K562 (cell line): ENCODE results near the gene C1RL. TPM values are rescaled to one million over a fixed set of nuclear protein-coding genes. Genes with fewer than 3 reads are reported as not detected.
A peak's percentile ranks its signal among the peaks of the same experiment; 100 is the strongest.

Source experiments
- ATAC-seq: fragments of 200-7000 bp; cut with Tn5 transposase; 3 replicates; pipeline ENCODE4 v1.9.1; 2020; ENCODE audit warnings: moderate library complexity
- BruUV-seq: library from RNA; stranded (reverse); fragments of 400-500 nt; replicated peaks from 2 replicates; lab custom pipeline; 2021; lab: Mats Ljungman, UMichigan
- CTCF ChIA-PET: fragments of 300-600 bp; formaldehyde crosslinking; extraction: SDS; loops from one replicate; lab custom pipeline; 2021; ENCODE audit warnings: low intra/inter-chr PET ratio; lab: Yijun Ruan, JAX
- POLR2A ChIA-PET: fragments of 300-600, 350-650 bp; sonication (Branson Sonifier 250); formaldehyde crosslinking; extraction: SDS; loops from one replicate; lab custom pipeline; 2021; ENCODE audit warnings: antibody characterized with exemption, inconsistent platforms; lab: Yijun Ruan, JAX
- DNase-seq, 4 experiments: peaks; one replicate each; pipeline versions ENCODE4 v3.0.0 to v3.0.0-alpha.2; 2011 to 2018; ENCODE audit warnings: low spot score in 3 of 4, mixed read lengths in 3 of 4; ENCODE audit errors: extremely low read depth in 1 of 4
- FAIRE-seq: peaks from 2 replicates; lab custom pipeline; 2011; peaks lifted over from hg19 to GRCh38; lab: Jason Lieb, UNC
- H2AFZ ChIP-seq: 2 replicates; pipeline ENCODE4 v1.6.0; 2011; ENCODE audit warnings: low read depth, low read length, control low read depth, inconsistent platforms
- H3K27ac ChIP-seq: fragments of 200-600 bp; 3 replicates; pipeline ENCODE4 v1.8.0; 2011; ENCODE audit warnings: low read depth, mild to moderate bottlenecking, control low read depth, inconsistent platforms, low read length, moderate library complexity, mixed read lengths; ENCODE audit errors: extremely low read depth
- H3K27me3 ChIP-seq, 2 experiments: fragments of 300-600 bp in 1 of 2; 2 replicates in 1 of 2; 3 replicates in 1 of 2; pipeline versions ENCODE4 v1.6.0 to v1.8.0; 2011; ENCODE audit warnings: inconsistent platforms in 2 of 2, low read length in 2 of 2, mild to moderate bottlenecking in 1 of 2, mixed read lengths in 1 of 2, moderate library complexity in 1 of 2; ENCODE audit not compliant: control insufficient read depth in 2 of 2, insufficient read depth in 2 of 2
- H3K36me3 ChIP-seq: fragments of 300-600 bp; 3 replicates; pipeline ENCODE4 v1.8.0; 2011; ENCODE audit warnings: mild to moderate bottlenecking, low read length, inconsistent platforms; ENCODE audit not compliant: control insufficient read depth, insufficient read depth
- H3K4me1 ChIP-seq, 2 experiments: fragments of 200-600 bp in 1 of 2; replicated peaks in 1 of 2; 2 replicates in 1 of 2; 3 replicates in 1 of 2; pipeline versions ENCODE4 v1.5.1 to v1.8.0; 2011; ENCODE audit warnings: inconsistent platforms in 2 of 2, low read length in 2 of 2, mild to moderate bottlenecking in 1 of 2, mixed read lengths in 1 of 2, moderate library complexity in 1 of 2; ENCODE audit not compliant: control insufficient read depth in 2 of 2, insufficient read depth in 2 of 2
- H3K4me2 ChIP-seq: 2 replicates; pipeline ENCODE4 v1.6.1; 2011; ENCODE audit warnings: low read length, control low read depth, inconsistent platforms, mixed read lengths; ENCODE audit not compliant: insufficient read depth
- H3K4me3 ChIP-seq: fragments of 200-600 bp; sonication (generic), shearing (Covaris generic); 2 replicates; pipeline ENCODE4 v1.5.1; 2016; ENCODE audit warnings: control low read depth, inconsistent platforms
- H3K79me2 ChIP-seq: fragments of 200-600 bp; 3 replicates; pipeline ENCODE4 v1.8.0; 2011; ENCODE audit warnings: low read length, inconsistent platforms; ENCODE audit not compliant: control insufficient read depth, insufficient read depth
- H3K9ac ChIP-seq, 2 experiments: 2 replicates each; pipeline versions ENCODE4 v1.6.0 to v1.6.1; 2011; ENCODE audit warnings: low read depth in 2 of 2, low read length in 2 of 2, control low read depth in 1 of 2, inconsistent platforms in 1 of 2, mild to moderate bottlenecking in 1 of 2, mixed read lengths in 1 of 2; ENCODE audit not compliant: insufficient read depth in 1 of 2
- H3K9me1 ChIP-seq: one replicate; pipeline ENCODE4 v1.6.0; 2011; ENCODE audit warnings: inconsistent platforms, mild to moderate bottlenecking, low read length, moderate library complexity; ENCODE audit not compliant: control insufficient read depth, insufficient read depth
- H3K9me3 ChIP-seq: replicated peaks from 2 replicates; pipeline ENCODE4 v1.5.1; 2011; ENCODE audit warnings: low read depth, low read length, inconsistent platforms; ENCODE audit not compliant: control insufficient read depth, insufficient read depth
- H4K20me1 ChIP-seq: replicated peaks from 2 replicates; pipeline ENCODE4 v1.6.1; 2011; ENCODE audit warnings: low read length, inconsistent platforms, mixed read lengths; ENCODE audit not compliant: control insufficient read depth, insufficient read depth
- HDAC1 ChIP-seq, 2 experiments: fragments of 450-650 bp; IDR thresholded peaks; 2 replicates each; pipeline ENCODE4 v1.6.1; 2016 to 2017; ENCODE audit warnings: inconsistent platforms in 1 of 2, mild to moderate bottlenecking in 1 of 2, moderate library complexity in 1 of 2
- SMAD1 ChIP-seq: fragments of 150-350 bp; IDR thresholded peaks from 2 replicates; pipeline ENCODE4 v1.6.1; 2014; ENCODE audit warnings: low read length, low read depth; ENCODE audit not compliant: partially characterized antibody
- SOX6 ChIP-seq: fragments of 450-650 bp; IDR thresholded peaks from 2 replicates; pipeline ENCODE4 v1.6.1; 2014; ENCODE audit warnings: mild to moderate bottlenecking
- TAF9B ChIP-seq: fragments of 450-650 bp; IDR thresholded peaks from 2 replicates; pipeline ENCODE4 v1.6.1; 2018; ENCODE audit warnings: mild to moderate bottlenecking; ENCODE audit not compliant: partially characterized antibody
- TAL1 ChIP-seq: fragments of 450-650 bp; IDR thresholded peaks from 2 replicates; pipeline ENCODE4 v1.6.1; 2016; ENCODE audit warnings: mild to moderate bottlenecking
- ZC3H4 ChIP-seq: sonication (generic); formaldehyde crosslinking; IDR thresholded peaks from 2 replicates; pipeline ENCODE4 v1.9.0; 2021; ENCODE audit warnings: missing genetic modification reagents, borderline replicate concordance
- ZC3H8 ChIP-seq: fragments of 450-650 bp; IDR thresholded peaks from 2 replicates; pipeline ENCODE4 v1.6.1; 2017
- ZNF197 ChIP-seq: fragments of 200-800 bp; sonication (Bioruptor generic); IDR thresholded peaks from 2 replicates; pipeline ENCODE4 v1.6.1; 2016; ENCODE audit warnings: low read depth, missing genetic modification characterization, missing compliant biosample characterization
- ZNF324 ChIP-seq: fragments of 250-450 bp; sonication (Bioruptor Pico); IDR thresholded peaks from 2 replicates; pipeline ENCODE4 v1.4.0; 2020; ENCODE audit warnings: mild to moderate bottlenecking
- ZNF695 ChIP-seq: fragments of 450-650 bp; formaldehyde crosslinking; IDR thresholded peaks from 2 replicates; pipeline ENCODE4 v1.4.0; 2020; ENCODE audit warnings: mild to moderate bottlenecking, moderate library complexity
- WGBS: fragments of 100-300 bp; shearing (Covaris generic); methylation state at CpG from one replicate; pipeline ENCODE4 v1.1.6; 2016; ENCODE audit warnings: low coverage, mixed read lengths; ENCODE audit not compliant: insufficient coverage; ENCODE audit errors: missing lambda C conversion rate; 5-methylcytosine and 5-hydroxymethylcytosine counted together
- in situ Hi-C: fragments of 300-500 bp; cut with MboI; formaldehyde crosslinking; loops from 4 replicates; pipeline ENCODE4 v1.15.0; 2018; ENCODE audit warnings: inconsistent platforms, mixed read lengths
- intact Hi-C: fragments of 100-400 bp; cut with micrococcal nuclease; formaldehyde crosslinking; loops from 2 replicates; pipeline ENCODE4 v1.14.2; 2022
- polyA plus RNA-seq, 8 experiments: library from polyadenylated mRNA; depleted of rRNA in 4 of 8; stranded (reverse) in 5 of 8; unstranded in 3 of 8; fragments of >200 nt; fragmentation: Nextera tagmentation in 2 of 8; fragmentation: Illumina TruSeq in 1 of 8; extraction: Ambion mirVana in 2 of 8; extraction: Trizol in 1 of 8; gene quantifications; 2 replicates each; pipeline versions ENCODE4 v1.2.1 to v1.2.3, GENCODE V29; 2011 to 2014; ENCODE audit warnings: inconsistent platforms in 1 of 8, missing spikeins in 1 of 8
- total RNA-seq, 7 experiments: library from RNA; depleted of rRNA in 6 of 7; stranded (reverse); fragments of >200 nt in 6 of 7; fragmentation: Illumina TruSeq in 2 of 7; extraction: Trizol in 2 of 7; gene quantifications; 2 replicates each; pipeline versions ENCODE4 v1.2.1 to v1.2.3, GENCODE V29; 2011 to 2021; ENCODE audit warnings: low replicate concordance in 1 of 7
- TF ChIP-seq, protein P1 (sequence below): fragments of 200-400 bp; formaldehyde crosslinking; IDR thresholded peaks from 2 replicates; pipeline ENCODE4 v1.6.1; 2017; ENCODE audit warnings: mild to moderate bottlenecking, low read depth, low read length, moderate library complexity
- TF ChIP-seq, protein P2 (sequence below): sonication (generic); formaldehyde crosslinking; IDR thresholded peaks from 2 replicates; pipeline ENCODE4 v1.8.0; 2023; ENCODE audit warnings: missing genetic modification reagents, mild to moderate bottlenecking, borderline replicate concordance

The C1RL gene
- total and polyA plus RNA-seq, 9 of the 15 experiments (the other 6 are each of a cell fraction or from before 2014, with no cell fraction given): 1.4 to 10.7 (median 8.0) TPM

DNA sequence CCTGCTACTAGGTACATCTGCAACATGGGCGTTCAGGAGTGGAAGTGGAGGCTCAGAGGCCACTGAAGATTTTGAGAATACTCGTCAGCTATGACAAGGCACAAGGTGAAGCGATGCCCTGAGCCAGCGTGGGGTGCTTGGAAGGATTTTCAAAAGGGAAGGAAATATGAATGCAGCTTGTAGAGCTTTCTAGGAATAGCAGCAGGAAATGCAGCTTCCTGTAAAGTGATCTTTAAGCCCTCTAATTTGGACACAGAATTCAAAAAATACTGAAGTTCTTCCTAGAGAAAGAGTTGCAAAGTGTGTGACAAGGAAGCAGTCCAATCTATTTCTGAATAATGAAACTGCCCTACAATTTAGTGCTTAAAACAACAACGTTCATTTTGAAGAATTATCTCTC lies 61.7 kb downstream of the C1RL start:
- in situ Hi-C loops: no loop called here
- no peak overlapping the region for H3K9ac ChIP-seq
- H3K27ac ChIP-seq: no peak overlapping the region
- H3K36me3 ChIP-seq: no peaks in the 10 kb centered on the region
- no peak for DNase-seq
- H3K4me2 ChIP-seq: no peak overlapping the region
- peak overlapping the region; percentile 74 for H2AFZ ChIP-seq
- POLR2A ChIA-PET: interaction anchor here (0.7 kb wide), 1 partner anchor 10 kb away, joined by 3 read pairs; no protein-coding TSS in a partner anchor
- no peaks in the 10 kb centered on the region for H3K9me1 ChIP-seq
- 43% methylated on average over 5 of the region's 5 CpGs for WGBS
- intact Hi-C loops: no loop called here
- no peaks in the 10 kb centered on the region; a peak in 1 of 5 replicates for H3K4me1 ChIP-seq
- CTCF ChIA-PET: no interaction called here
- no peaks in the 10 kb centered on the region for H4K20me1 ChIP-seq
- H3K4me3 ChIP-seq: no peak overlapping the region
- H3K9me3 ChIP-seq: no peaks in the 10 kb centered on the region
- no TSS peak for BruUV-seq
- FAIRE-seq: no peak
- TF ChIP-seq SMAD1 (no peak), ZC3H8 (no peak), ZC3H4 (no peak), TAL1 (no peak), TAF9B (no peak), ZNF324 (no peak), SOX6 (no peak), HDAC1 (IDR thresholded peaks at IDR 0.05) (no peak), ZNF197 (CRISPR knock-in tag) (no peak), ZNF695 (CRISPR knock-in tag) (no peak)
- TF ChIP-seq, protein P1, sequence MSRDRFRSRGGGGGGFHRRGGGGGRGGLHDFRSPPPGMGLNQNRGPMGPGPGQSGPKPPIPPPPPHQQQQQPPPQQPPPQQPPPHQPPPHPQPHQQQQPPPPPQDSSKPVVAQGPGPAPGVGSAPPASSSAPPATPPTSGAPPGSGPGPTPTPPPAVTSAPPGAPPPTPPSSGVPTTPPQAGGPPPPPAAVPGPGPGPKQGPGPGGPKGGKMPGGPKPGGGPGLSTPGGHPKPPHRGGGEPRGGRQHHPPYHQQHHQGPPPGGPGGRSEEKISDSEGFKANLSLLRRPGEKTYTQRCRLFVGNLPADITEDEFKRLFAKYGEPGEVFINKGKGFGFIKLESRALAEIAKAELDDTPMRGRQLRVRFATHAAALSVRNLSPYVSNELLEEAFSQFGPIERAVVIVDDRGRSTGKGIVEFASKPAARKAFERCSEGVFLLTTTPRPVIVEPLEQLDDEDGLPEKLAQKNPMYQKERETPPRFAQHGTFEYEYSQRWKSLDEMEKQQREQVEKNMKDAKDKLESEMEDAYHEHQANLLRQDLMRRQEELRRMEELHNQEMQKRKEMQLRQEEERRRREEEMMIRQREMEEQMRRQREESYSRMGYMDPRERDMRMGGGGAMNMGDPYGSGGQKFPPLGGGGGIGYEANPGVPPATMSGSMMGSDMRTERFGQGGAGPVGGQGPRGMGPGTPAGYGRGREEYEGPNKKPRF: no peak
- TF ChIP-seq, protein P2, sequence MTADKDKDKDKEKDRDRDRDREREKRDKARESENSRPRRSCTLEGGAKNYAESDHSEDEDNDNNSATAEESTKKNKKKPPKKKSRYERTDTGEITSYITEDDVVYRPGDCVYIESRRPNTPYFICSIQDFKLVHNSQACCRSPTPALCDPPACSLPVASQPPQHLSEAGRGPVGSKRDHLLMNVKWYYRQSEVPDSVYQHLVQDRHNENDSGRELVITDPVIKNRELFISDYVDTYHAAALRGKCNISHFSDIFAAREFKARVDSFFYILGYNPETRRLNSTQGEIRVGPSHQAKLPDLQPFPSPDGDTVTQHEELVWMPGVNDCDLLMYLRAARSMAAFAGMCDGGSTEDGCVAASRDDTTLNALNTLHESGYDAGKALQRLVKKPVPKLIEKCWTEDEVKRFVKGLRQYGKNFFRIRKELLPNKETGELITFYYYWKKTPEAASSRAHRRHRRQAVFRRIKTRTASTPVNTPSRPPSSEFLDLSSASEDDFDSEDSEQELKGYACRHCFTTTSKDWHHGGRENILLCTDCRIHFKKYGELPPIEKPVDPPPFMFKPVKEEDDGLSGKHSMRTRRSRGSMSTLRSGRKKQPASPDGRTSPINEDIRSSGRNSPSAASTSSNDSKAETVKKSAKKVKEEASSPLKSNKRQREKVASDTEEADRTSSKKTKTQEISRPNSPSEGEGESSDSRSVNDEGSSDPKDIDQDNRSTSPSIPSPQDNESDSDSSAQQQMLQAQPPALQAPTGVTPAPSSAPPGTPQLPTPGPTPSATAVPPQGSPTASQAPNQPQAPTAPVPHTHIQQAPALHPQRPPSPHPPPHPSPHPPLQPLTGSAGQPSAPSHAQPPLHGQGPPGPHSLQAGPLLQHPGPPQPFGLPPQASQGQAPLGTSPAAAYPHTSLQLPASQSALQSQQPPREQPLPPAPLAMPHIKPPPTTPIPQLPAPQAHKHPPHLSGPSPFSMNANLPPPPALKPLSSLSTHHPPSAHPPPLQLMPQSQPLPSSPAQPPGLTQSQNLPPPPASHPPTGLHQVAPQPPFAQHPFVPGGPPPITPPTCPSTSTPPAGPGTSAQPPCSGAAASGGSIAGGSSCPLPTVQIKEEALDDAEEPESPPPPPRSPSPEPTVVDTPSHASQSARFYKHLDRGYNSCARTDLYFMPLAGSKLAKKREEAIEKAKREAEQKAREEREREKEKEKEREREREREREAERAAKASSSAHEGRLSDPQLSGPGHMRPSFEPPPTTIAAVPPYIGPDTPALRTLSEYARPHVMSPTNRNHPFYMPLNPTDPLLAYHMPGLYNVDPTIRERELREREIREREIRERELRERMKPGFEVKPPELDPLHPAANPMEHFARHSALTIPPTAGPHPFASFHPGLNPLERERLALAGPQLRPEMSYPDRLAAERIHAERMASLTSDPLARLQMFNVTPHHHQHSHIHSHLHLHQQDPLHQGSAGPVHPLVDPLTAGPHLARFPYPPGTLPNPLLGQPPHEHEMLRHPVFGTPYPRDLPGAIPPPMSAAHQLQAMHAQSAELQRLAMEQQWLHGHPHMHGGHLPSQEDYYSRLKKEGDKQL (CRISPR knock-in tag): no peak
- ATAC-seq: no peak
- H3K79me2 ChIP-seq: no peaks in the 10 kb centered on the region
- H3K27me3 ChIP-seq: no peaks in the 10 kb centered on the region
